H9 (cell line): Measurements from ENCODE around the gene LPGAT1. TPM values are rescaled to one million over a fixed set of nuclear protein-coding genes. Genes with fewer than 3 reads are reported as not detected.

Experiments used
- DNase-seq: peaks from one replicate; pipeline ENCODE4 v3.0.0-alpha.2; 2017
- H2AFZ ChIP-seq: one replicate; pipeline ENCODE4 v1.6.1; 2013; ENCODE audit warnings: mild to moderate bottlenecking, low read length, control low read depth, moderate library complexity
- H2AK5ac ChIP-seq: 2 replicates; pipeline ENCODE4 v1.6.1; 2013; ENCODE audit warnings: low read length, control low read depth, mixed read lengths; ENCODE audit not compliant: insufficient read length
- H2BK120ac ChIP-seq: one replicate; pipeline ENCODE4 v1.6.1; 2013; ENCODE audit warnings: low read depth, mild to moderate bottlenecking, low read length, control low read depth, inconsistent platforms; ENCODE audit not compliant: poor library complexity, severe bottlenecking
- H2BK12ac ChIP-seq: 2 replicates; pipeline ENCODE4 v1.6.1; 2013; ENCODE audit warnings: low read length, control low read depth, mixed read lengths, low read depth; ENCODE audit not compliant: insufficient read length
- H2BK15ac ChIP-seq: 2 replicates; pipeline ENCODE4 v1.6.1; 2013; ENCODE audit warnings: low read depth, low read length, control low read depth
- H2BK20ac ChIP-seq: one replicate; pipeline ENCODE4 v1.6.1; 2013; ENCODE audit warnings: low read depth, mild to moderate bottlenecking, low read length, control low read depth, inconsistent platforms; ENCODE audit not compliant: poor library complexity, severe bottlenecking
- H2BK5ac ChIP-seq: 2 replicates; pipeline ENCODE4 v1.6.1; 2013; ENCODE audit warnings: low read length, control low read depth, mixed read lengths; ENCODE audit not compliant: insufficient read length
- H3K14ac ChIP-seq: 2 replicates; pipeline ENCODE4 v1.6.1; 2013; ENCODE audit warnings: low read length, control low read depth; ENCODE audit not compliant: insufficient read depth
- H3K18ac ChIP-seq: 2 replicates; pipeline ENCODE4 v1.6.1; 2013; ENCODE audit warnings: low read depth, mild to moderate bottlenecking, mixed read lengths, low read length, control low read depth; ENCODE audit not compliant: insufficient read length
- H3K23ac ChIP-seq: 2 replicates; pipeline ENCODE4 v1.6.1; 2013; ENCODE audit warnings: low read length, control low read depth, mixed read lengths, low read depth; ENCODE audit not compliant: insufficient read length
- H3K23me2 ChIP-seq: 2 replicates; pipeline ENCODE4 v1.6.1; 2013; ENCODE audit warnings: low read depth, mild to moderate bottlenecking, mixed read lengths, low read length, control low read depth; ENCODE audit not compliant: insufficient read length, poor library complexity, severe bottlenecking
- H3K27ac ChIP-seq: 2 replicates; pipeline ENCODE4 v1.5.1; 2013; ENCODE audit warnings: low read length, control low read depth, mixed read lengths, low read depth; ENCODE audit not compliant: insufficient read length
- H3K27me3 ChIP-seq: 2 replicates; pipeline ENCODE4 v1.6.1; 2013; ENCODE audit warnings: low read length, control low read depth, inconsistent platforms; ENCODE audit not compliant: insufficient read depth
- H3K4ac ChIP-seq: 2 replicates; pipeline ENCODE4 v1.6.1; 2013; ENCODE audit warnings: low read depth, mild to moderate bottlenecking, control low read depth, inconsistent platforms, low read length, moderate library complexity
- H3K4me1 ChIP-seq: 2 replicates; pipeline ENCODE4 v1.6.1; 2013; ENCODE audit warnings: low read length, control low read depth, inconsistent platforms; ENCODE audit not compliant: insufficient read depth
- H3K4me2 ChIP-seq: 2 replicates; pipeline ENCODE4 v1.6.1; 2013; ENCODE audit warnings: low read length, control low read depth, mixed read lengths; ENCODE audit not compliant: insufficient read length, insufficient read depth
- H3K56ac ChIP-seq: 2 replicates; pipeline ENCODE4 v1.6.1; 2013; ENCODE audit warnings: low read depth, mild to moderate bottlenecking, mixed read lengths, low read length, control low read depth; ENCODE audit not compliant: insufficient read length
- H3K79me1 ChIP-seq: 2 replicates; pipeline ENCODE4 v1.6.1; 2013; ENCODE audit warnings: low read depth, mild to moderate bottlenecking, moderate library complexity, low read length, control low read depth, inconsistent platforms; ENCODE audit not compliant: insufficient read depth, poor library complexity, severe bottlenecking
- H3K79me2 ChIP-seq: 2 replicates; pipeline ENCODE4 v1.6.1; 2013; ENCODE audit warnings: low read length, control low read depth, inconsistent platforms; ENCODE audit not compliant: insufficient read depth
- H3K9ac ChIP-seq: 2 replicates; pipeline ENCODE4 v1.6.1; 2013; ENCODE audit warnings: low read length, control low read depth, mixed read lengths; ENCODE audit not compliant: insufficient read length; ENCODE audit errors: extremely low read depth
- H3K9me3 ChIP-seq: one replicate; pipeline ENCODE4 v1.6.1; 2013; ENCODE audit warnings: low read depth, low read length, inconsistent platforms; ENCODE audit not compliant: control insufficient read depth
- H3T11ph ChIP-seq: one replicate; pipeline ENCODE4 v1.6.1; 2013; ENCODE audit warnings: mild to moderate bottlenecking, low read length, control low read depth, inconsistent platforms
- H4K20me1 ChIP-seq: one replicate; pipeline ENCODE4 v1.6.1; 2013; ENCODE audit not compliant: control insufficient read depth, insufficient read length, insufficient read depth
- H4K5ac ChIP-seq: 2 replicates; pipeline ENCODE4 v1.6.1; 2013; ENCODE audit warnings: low read depth, mild to moderate bottlenecking, mixed read lengths, low read length, control low read depth; ENCODE audit not compliant: insufficient read length
- H4K8ac ChIP-seq: replicated peaks from 2 replicates; pipeline ENCODE4 v1.6.1; 2013; ENCODE audit warnings: low read length, control low read depth, mixed read lengths, low read depth; ENCODE audit not compliant: insufficient read length
- H4K91ac ChIP-seq: 2 replicates; pipeline ENCODE4 v1.6.1; 2013; ENCODE audit warnings: low read depth, mild to moderate bottlenecking, moderate library complexity, mixed read lengths, low read length, control low read depth; ENCODE audit not compliant: insufficient read length
- H3K27ac Mint-ChIP-seq, 3 experiments: 2 replicates in 2 of 3; 3 replicates in 1 of 3; pipeline ENCODE4 v1.8.0; 2020 to 2021; ENCODE audit warnings: mixed read lengths in 3 of 3, mild to moderate bottlenecking in 1 of 3, moderate library complexity in 1 of 3
- H3K27me3 Mint-ChIP-seq: 2 replicates; pipeline ENCODE4 v1.8.0; 2021; ENCODE audit warnings: low read depth, mild to moderate bottlenecking, moderate library complexity, mixed read lengths
- H3K36me3 Mint-ChIP-seq, 3 experiments: 2 replicates in 2 of 3; 3 replicates in 1 of 3; pipeline ENCODE4 v1.8.0; 2020 to 2021; ENCODE audit warnings: low read depth in 3 of 3, mixed read lengths in 3 of 3; ENCODE audit not compliant: insufficient read depth in 1 of 3
- H3K4me1 Mint-ChIP-seq, 2 experiments: 2 replicates each; pipeline ENCODE4 v1.8.0; 2020; ENCODE audit warnings: mixed read lengths in 2 of 2
- H3K4me3 Mint-ChIP-seq, 2 experiments: 2 replicates in 1 of 2; 3 replicates in 1 of 2; pipeline ENCODE4 v1.8.0; 2020 to 2021; ENCODE audit warnings: mild to moderate bottlenecking in 2 of 2, mixed read lengths in 2 of 2, moderate library complexity in 1 of 2
- H3K9me3 Mint-ChIP-seq, 2 experiments: 2 replicates in 1 of 2; 3 replicates in 1 of 2; pipeline ENCODE4 v1.8.0; 2020; ENCODE audit warnings: mild to moderate bottlenecking in 2 of 2, mixed read lengths in 2 of 2, moderate library complexity in 1 of 2
- WGBS: extraction: QIAGEN DNeasy Blood & Tissue Kit; methylation state at CpG from one replicate; pipeline ENCODE4 v1.1.7; 2013; ENCODE audit warnings: missing lambda C conversion rate, low lambda C conversion rate, mixed read lengths; ENCODE audit not compliant: insufficient read length; ENCODE audit errors: extremely low coverage; 5-methylcytosine and 5-hydroxymethylcytosine counted together
- total RNA-seq: library from RNA; stranded (reverse); gene quantifications from 2 replicates; pipeline ENCODE4 v1.2.1, GENCODE V29; 2021
- TF ChIP-seq, protein P1 (sequence below): fragments of 200-600 bp; sonication (generic); conservative IDR thresholded peaks from 3 replicates; pipeline ENCODE4 v1.8.0; 2021; ENCODE audit warnings: antibody characterized with exemption, mild to moderate bottlenecking

Gene LPGAT1
- total RNA-seq, 1 experiment from 2014 or later = 12.2 TPM

GRCh38 chr1:211851174-211851573 is 20.6 kb upstream of the LPGAT1 start:
- WGBS = no CpG with 5 or more reads among the region's 3 CpGs
- H3K4me1 Mint-ChIP-seq = peaks cover 3 to 4% of the 10 kb centered on the region in 2 experiments; a peak in 3 of 4 replicates
- Histone ChIP-seq H3K23me2 (no peaks in the 10 kb centered on the region), H2BK15ac (no peak overlapping the region), H3K9ac (no peak overlapping the region), H3K79me2 (no peaks in the 10 kb centered on the region), H3K27me3 (no peaks in the 10 kb centered on the region), H3K23ac (no peak overlapping the region), H2BK12ac (no peak overlapping the region), H4K5ac (no peak overlapping the region), H3K4me1 (no peaks in the 10 kb centered on the region), H3K79me1 (no peaks in the 10 kb centered on the region), H4K8ac (no peak overlapping the region), H3T11ph (no peak overlapping the region), H3K4ac (no peak overlapping the region), H2BK20ac (no peak overlapping the region), H3K14ac (no peak overlapping the region), H3K18ac (no peak overlapping the region), H3K9me3 (no peaks in the 10 kb centered on the region), H3K56ac (no peak overlapping the region), H3K4me2 (no peak overlapping the region), H3K27ac (no peak overlapping the region), H2BK5ac (no peak overlapping the region), H4K20me1 (no peaks in the 10 kb centered on the region), H2AFZ (no peak overlapping the region), H2AK5ac (no peak overlapping the region), H4K91ac (no peak overlapping the region), H2BK120ac (no peak overlapping the region)
- H3K36me3 Mint-ChIP-seq = peaks cover 0 to 4% (median 0%) of the 10 kb centered on the region in 3 experiments; a peak in 2 of 7 replicates
- no peak overlapping the region for H3K27ac Mint-ChIP-seq
- no peaks in the 10 kb centered on the region; the same call in 1 of the 2 replicates for H3K27me3 Mint-ChIP-seq
- DNase-seq = no peak
- H3K4me3 Mint-ChIP-seq = no peak overlapping the region
- TF ChIP-seq, protein P1, sequence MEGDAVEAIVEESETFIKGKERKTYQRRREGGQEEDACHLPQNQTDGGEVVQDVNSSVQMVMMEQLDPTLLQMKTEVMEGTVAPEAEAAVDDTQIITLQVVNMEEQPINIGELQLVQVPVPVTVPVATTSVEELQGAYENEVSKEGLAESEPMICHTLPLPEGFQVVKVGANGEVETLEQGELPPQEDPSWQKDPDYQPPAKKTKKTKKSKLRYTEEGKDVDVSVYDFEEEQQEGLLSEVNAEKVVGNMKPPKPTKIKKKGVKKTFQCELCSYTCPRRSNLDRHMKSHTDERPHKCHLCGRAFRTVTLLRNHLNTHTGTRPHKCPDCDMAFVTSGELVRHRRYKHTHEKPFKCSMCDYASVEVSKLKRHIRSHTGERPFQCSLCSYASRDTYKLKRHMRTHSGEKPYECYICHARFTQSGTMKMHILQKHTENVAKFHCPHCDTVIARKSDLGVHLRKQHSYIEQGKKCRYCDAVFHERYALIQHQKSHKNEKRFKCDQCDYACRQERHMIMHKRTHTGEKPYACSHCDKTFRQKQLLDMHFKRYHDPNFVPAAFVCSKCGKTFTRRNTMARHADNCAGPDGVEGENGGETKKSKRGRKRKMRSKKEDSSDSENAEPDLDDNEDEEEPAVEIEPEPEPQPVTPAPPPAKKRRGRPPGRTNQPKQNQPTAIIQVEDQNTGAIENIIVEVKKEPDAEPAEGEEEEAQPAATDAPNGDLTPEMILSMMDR = no peak
- peaks cover 3 to 6% of the 10 kb centered on the region in 2 experiments; a peak in 2 of 5 replicates for H3K9me3 Mint-ChIP-seq
